Liver (tissue), 9 donors: ENCODE data around the gene RINL. TPM values are rescaled to one million over a fixed set of nuclear protein-coding genes. Genes with fewer than 3 reads are reported as not detected.

Experiments
- DNase-seq: peaks from one replicate; pipeline ENCODE4 v3.0.0-alpha.2; 2017; ENCODE audit warnings: low spot score
- H3K27ac ChIP-seq, 2 donors: one replicate each; pipeline ENCODE4 v1.7.0; 2013; ENCODE audit warnings: inconsistent platforms in 2 of 2, low read length in 2 of 2, control low read depth in 1 of 2, low read depth in 1 of 2, mild to moderate bottlenecking in 1 of 2
- H3K27me3 ChIP-seq, 4 donors: one replicate each; pipeline versions ENCODE4 v1.6.1 to v1.7.0; 2013; ENCODE audit warnings: low read length in 3 of 4, inconsistent platforms in 1 of 4, mild to moderate bottlenecking in 1 of 4, moderate library complexity in 1 of 4; ENCODE audit not compliant: control insufficient read depth in 4 of 4, insufficient read depth in 4 of 4
- H3K36me3 ChIP-seq, 4 donors: one replicate each; pipeline versions ENCODE4 v1.6.1 to v1.7.0; 2013; ENCODE audit warnings: low read length in 3 of 4, mild to moderate bottlenecking in 3 of 4, low read depth in 1 of 4, moderate library complexity in 1 of 4; ENCODE audit not compliant: control insufficient read depth in 4 of 4, insufficient read depth in 3 of 4
- H3K4me1 ChIP-seq, 4 donors: one replicate each; pipeline versions ENCODE4 v1.6.1 to v1.7.0; 2013; ENCODE audit warnings: low read length in 3 of 4, mild to moderate bottlenecking in 3 of 4, moderate library complexity in 1 of 4; ENCODE audit not compliant: control insufficient read depth in 4 of 4, insufficient read depth in 4 of 4
- H3K4me3 ChIP-seq, 3 donors: one replicate each; pipeline versions ENCODE4 v1.6.1 to v1.7.0; 2013; ENCODE audit warnings: low read length in 3 of 3, control low read depth in 1 of 3, low read depth in 1 of 3, mild to moderate bottlenecking in 1 of 3
- H3K9ac ChIP-seq, 2 donors: one replicate each; pipeline ENCODE4 v1.7.0; 2013; ENCODE audit warnings: low read length in 2 of 2, mild to moderate bottlenecking in 2 of 2, moderate library complexity in 2 of 2, control low read depth in 1 of 2, low read depth in 1 of 2
- H3K9me3 ChIP-seq, 4 donors: one replicate each; pipeline versions ENCODE4 v1.6.1 to v1.7.0; 2013; ENCODE audit warnings: low read length in 3 of 4; ENCODE audit not compliant: control insufficient read depth in 4 of 4
- EGR1 ChIP-seq, 2 donors: IDR thresholded peaks; 2 replicates each; pipeline ENCODE4 v1.6.1; 2016 to 2018; ENCODE audit warnings: antibody characterized with exemption in 2 of 2, low read depth in 2 of 2
- FOXA2 ChIP-seq: IDR thresholded peaks from 2 replicates; pipeline ENCODE4 v1.6.1; 2016; ENCODE audit warnings: antibody characterized with exemption
- GABPA ChIP-seq, 2 donors: IDR thresholded peaks in 1 of 2; conservative IDR thresholded peaks in 1 of 2; 2 replicates each; pipeline ENCODE4 v1.6.1; 2016; ENCODE audit warnings: antibody characterized with exemption in 2 of 2, mild to moderate bottlenecking in 1 of 2, moderate library complexity in 1 of 2
- HNF4A ChIP-seq, 2 donors: conservative IDR thresholded peaks; 2 replicates each; pipeline ENCODE4 v1.6.1; 2016; ENCODE audit warnings: antibody characterized with exemption in 2 of 2, mild to moderate bottlenecking in 2 of 2
- HNF4G ChIP-seq: IDR thresholded peaks from 2 replicates; pipeline ENCODE4 v1.6.1; 2016; ENCODE audit warnings: antibody characterized with exemption
- NR2F2 ChIP-seq: IDR thresholded peaks from 2 replicates; pipeline ENCODE4 v1.6.1; 2016; ENCODE audit warnings: antibody characterized with exemption
- RAD21 ChIP-seq, 2 donors: IDR thresholded peaks; 2 replicates each; pipeline ENCODE4 v1.6.1; 2016; ENCODE audit warnings: antibody characterized with exemption in 2 of 2, mild to moderate bottlenecking in 2 of 2
- RXRA ChIP-seq, 2 donors: IDR thresholded peaks; 2 replicates each; pipeline ENCODE4 v1.6.1; 2017 to 2018; ENCODE audit warnings: antibody characterized with exemption in 2 of 2, mild to moderate bottlenecking in 1 of 2
- SP1 ChIP-seq: IDR thresholded peaks from 2 replicates; pipeline ENCODE4 v1.6.1; 2018; ENCODE audit warnings: antibody characterized with exemption, mild to moderate bottlenecking
- YY1 ChIP-seq: IDR thresholded peaks from 2 replicates; pipeline ENCODE4 v1.6.1; 2016; ENCODE audit warnings: antibody characterized with exemption, mild to moderate bottlenecking
- WGBS: extraction: QIAGEN DNeasy Blood & Tissue Kit; methylation state at CpG from one replicate; pipeline ENCODE4 v1.1.7; 2013; 5-methylcytosine and 5-hydroxymethylcytosine counted together
- polyA plus RNA-seq, 2 donors: library from polyadenylated mRNA; stranded (reverse) in 1 of 2; unstranded in 1 of 2; fragments of 200-250 nt in 1 of 2; fragments of >200 nt in 1 of 2; fragmentation: Nextera tagmentation in 1 of 2; extraction: Ambion mirVana in 1 of 2; gene quantifications; one replicate each; pipeline versions ENCODE4 v1.2.1 to v1.2.3, GENCODE V29; 2013 to 2015
- total RNA-seq, 2 donors: library from RNA; depleted of rRNA; stranded (reverse); fragments of >200 nt; gene quantifications; one replicate each; pipeline ENCODE4 v1.2.3, GENCODE V29; 2014
- TF ChIP-seq, protein P1 (sequence below): IDR thresholded peaks from 2 replicates; pipeline ENCODE4 v1.6.1; 2016; ENCODE audit warnings: antibody characterized with exemption
- TF ChIP-seq, protein P2 (sequence below): IDR thresholded peaks from 2 replicates; pipeline ENCODE4 v1.6.1; 2016; ENCODE audit warnings: antibody characterized with exemption
- TF ChIP-seq, protein P3 (sequence below): fragments of 150-350 bp; IDR thresholded peaks from 2 replicates; pipeline ENCODE4 v1.5.1; 2017; ENCODE audit warnings: improper control_type of control experiment, low read depth, low read length; ENCODE audit not compliant: missing input control
- TF ChIP-seq, protein P4 (sequence below): IDR thresholded peaks from 2 replicates; pipeline ENCODE4 v1.6.1; 2016; ENCODE audit warnings: antibody characterized with exemption, mild to moderate bottlenecking
- donor health status: healthy.
- donor health status: healthy.
- donor health status: healthy.
- donor health status: healthy.
- donor health status: healthy.

RINL gene
- total and polyA plus RNA-seq, 4 donors, result 4.9 to 8.7 (median 5.5) TPM

DNA sequence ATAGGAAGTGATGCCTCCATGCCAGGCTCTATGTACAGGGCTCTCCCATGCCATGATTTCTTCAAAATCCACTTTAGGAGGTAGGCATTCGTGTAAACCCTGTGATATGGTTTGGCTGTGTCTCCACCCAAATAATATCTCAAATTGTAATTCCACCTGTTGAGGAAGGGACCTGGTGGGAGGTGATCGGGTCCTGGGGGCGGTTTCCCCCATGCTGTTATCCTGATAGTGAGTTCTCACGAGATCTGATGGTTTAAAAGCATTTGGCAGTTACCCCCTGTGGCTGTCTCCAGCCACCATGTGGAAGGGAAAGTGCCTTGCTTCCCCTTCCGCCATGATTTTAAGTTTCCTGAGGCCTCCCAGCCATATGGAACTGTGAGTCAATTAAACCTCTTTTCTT is 44.4 kb upstream of the RINL start (continued):
- TF ChIP-seq, protein P1, sequence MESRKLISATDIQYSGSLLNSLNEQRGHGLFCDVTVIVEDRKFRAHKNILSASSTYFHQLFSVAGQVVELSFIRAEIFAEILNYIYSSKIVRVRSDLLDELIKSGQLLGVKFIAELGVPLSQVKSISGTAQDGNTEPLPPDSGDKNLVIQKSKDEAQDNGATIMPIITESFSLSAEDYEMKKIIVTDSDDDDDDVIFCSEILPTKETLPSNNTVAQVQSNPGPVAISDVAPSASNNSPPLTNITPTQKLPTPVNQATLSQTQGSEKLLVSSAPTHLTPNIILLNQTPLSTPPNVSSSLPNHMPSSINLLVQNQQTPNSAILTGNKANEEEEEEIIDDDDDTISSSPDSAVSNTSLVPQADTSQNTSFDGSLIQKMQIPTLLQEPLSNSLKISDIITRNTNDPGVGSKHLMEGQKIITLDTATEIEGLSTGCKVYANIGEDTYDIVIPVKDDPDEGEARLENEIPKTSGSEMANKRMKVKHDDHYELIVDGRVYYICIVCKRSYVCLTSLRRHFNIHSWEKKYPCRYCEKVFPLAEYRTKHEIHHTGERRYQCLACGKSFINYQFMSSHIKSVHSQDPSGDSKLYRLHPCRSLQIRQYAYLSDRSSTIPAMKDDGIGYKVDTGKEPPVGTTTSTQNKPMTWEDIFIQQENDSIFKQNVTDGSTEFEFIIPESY, result no peak
- TF ChIP-seq EGR1 (IDR thresholded peaks at IDR 0.05; ENCODE audit: low read depth in 2 of 2) (no peak), YY1 (no peak), NR2F2 (no peak)

DNA sequence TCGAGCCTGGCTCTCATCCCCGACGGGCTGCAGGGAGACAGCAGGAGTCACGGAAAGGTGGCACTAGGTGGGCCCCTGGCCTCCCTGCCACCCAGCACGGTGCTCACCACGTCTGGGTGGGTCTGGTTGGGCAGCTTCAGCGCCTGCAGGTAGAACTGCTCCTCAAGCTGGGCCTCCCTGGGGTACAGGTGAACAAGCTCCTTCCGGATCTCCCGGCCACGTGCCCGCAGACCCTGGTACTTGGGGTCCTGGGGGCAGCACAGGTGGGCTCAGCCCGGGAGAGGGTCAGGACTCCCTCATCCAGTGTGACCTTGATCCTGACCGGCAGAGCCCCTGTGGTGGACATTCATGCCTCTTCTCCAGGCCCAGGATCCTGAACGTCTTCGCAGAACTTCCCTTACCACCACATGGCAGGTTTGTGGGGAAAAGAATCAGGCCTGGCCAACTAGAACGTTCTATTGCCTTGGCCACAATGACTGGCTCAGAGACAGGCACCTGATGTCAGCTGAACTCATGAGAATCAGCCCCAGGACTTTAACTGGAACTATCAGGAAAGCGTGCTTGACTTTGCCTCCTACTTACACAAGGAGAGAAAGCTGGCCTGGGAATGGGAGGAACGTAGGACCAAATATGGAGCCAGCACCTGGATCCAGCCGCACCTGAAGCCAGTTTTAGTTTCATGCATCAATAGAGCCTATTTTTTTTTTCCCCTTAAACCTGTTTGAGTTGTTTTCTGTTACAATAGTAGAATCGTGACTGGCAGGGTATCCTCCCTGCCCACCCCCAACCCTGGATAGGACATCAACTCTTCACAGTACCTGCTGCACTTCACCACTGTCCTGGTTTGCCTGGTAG is 43.6 kb upstream of the RINL start:
- no peak overlapping the region for H3K27ac ChIP-seq
- no peaks in the 10 kb centered on the region for H3K27me3 ChIP-seq
- TF ChIP-seq HNF4G, result no peak
- TF ChIP-seq, protein P2, sequence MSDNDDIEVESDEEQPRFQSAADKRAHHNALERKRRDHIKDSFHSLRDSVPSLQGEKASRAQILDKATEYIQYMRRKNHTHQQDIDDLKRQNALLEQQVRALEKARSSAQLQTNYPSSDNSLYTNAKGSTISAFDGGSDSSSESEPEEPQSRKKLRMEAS, result no peak
- TF ChIP-seq YY1, result no peak
- TF ChIP-seq, protein P1, result no peak
- TF ChIP-seq SP1, result no peak
- TF ChIP-seq HNF4A (conservative IDR thresholded peaks at IDR 0.05), result no peak
- TF ChIP-seq EGR1 (IDR thresholded peaks at IDR 0.05; ENCODE audit: low read depth in 2 of 2), result no peak
- no peak for TF ChIP-seq RAD21 (IDR thresholded peaks at IDR 0.05)
- TF ChIP-seq, protein P3, sequence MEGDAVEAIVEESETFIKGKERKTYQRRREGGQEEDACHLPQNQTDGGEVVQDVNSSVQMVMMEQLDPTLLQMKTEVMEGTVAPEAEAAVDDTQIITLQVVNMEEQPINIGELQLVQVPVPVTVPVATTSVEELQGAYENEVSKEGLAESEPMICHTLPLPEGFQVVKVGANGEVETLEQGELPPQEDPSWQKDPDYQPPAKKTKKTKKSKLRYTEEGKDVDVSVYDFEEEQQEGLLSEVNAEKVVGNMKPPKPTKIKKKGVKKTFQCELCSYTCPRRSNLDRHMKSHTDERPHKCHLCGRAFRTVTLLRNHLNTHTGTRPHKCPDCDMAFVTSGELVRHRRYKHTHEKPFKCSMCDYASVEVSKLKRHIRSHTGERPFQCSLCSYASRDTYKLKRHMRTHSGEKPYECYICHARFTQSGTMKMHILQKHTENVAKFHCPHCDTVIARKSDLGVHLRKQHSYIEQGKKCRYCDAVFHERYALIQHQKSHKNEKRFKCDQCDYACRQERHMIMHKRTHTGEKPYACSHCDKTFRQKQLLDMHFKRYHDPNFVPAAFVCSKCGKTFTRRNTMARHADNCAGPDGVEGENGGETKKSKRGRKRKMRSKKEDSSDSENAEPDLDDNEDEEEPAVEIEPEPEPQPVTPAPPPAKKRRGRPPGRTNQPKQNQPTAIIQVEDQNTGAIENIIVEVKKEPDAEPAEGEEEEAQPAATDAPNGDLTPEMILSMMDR, result no peak
- no peak for TF ChIP-seq FOXA2
- TF ChIP-seq NR2F2, result no peak
- TF ChIP-seq, protein P4, sequence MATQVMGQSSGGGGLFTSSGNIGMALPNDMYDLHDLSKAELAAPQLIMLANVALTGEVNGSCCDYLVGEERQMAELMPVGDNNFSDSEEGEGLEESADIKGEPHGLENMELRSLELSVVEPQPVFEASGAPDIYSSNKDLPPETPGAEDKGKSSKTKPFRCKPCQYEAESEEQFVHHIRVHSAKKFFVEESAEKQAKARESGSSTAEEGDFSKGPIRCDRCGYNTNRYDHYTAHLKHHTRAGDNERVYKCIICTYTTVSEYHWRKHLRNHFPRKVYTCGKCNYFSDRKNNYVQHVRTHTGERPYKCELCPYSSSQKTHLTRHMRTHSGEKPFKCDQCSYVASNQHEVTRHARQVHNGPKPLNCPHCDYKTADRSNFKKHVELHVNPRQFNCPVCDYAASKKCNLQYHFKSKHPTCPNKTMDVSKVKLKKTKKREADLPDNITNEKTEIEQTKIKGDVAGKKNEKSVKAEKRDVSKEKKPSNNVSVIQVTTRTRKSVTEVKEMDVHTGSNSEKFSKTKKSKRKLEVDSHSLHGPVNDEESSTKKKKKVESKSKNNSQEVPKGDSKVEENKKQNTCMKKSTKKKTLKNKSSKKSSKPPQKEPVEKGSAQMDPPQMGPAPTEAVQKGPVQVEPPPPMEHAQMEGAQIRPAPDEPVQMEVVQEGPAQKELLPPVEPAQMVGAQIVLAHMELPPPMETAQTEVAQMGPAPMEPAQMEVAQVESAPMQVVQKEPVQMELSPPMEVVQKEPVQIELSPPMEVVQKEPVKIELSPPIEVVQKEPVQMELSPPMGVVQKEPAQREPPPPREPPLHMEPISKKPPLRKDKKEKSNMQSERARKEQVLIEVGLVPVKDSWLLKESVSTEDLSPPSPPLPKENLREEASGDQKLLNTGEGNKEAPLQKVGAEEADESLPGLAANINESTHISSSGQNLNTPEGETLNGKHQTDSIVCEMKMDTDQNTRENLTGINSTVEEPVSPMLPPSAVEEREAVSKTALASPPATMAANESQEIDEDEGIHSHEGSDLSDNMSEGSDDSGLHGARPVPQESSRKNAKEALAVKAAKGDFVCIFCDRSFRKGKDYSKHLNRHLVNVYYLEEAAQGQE, result no peak
- TF ChIP-seq RXRA (IDR thresholded peaks at IDR 0.05), result no peak
- no peak for TF ChIP-seq GABPA (IDR thresholded peaks at IDR 0.05 in 1 of 2, conservative IDR thresholded peaks at IDR 0.05 in 1 of 2)
- no peaks in the 10 kb centered on the region for H3K4me1 ChIP-seq
- no peak overlapping the region for H3K4me3 ChIP-seq
- DNase-seq, result no peak
- WGBS, result 96% methylated on average over 20 of the region's 20 CpGs
- no peak overlapping the region for H3K9ac ChIP-seq
- no peaks in the 10 kb centered on the region for H3K9me3 ChIP-seq
- peaks cover 2 to 20% (median 8%) of the 10 kb centered on the region in 4 donors for H3K36me3 ChIP-seq
